Dedifferentiated amniotic fluid mesenchymal stem cell (primary cell): ENCODE data around the gene DLG5.
A peak's percentile ranks its signal among the peaks of the same experiment; 100 is the strongest.

ENCODE experiments used
- DNase-seq: peaks from one replicate; pipeline ENCODE4 v3.0.0-alpha.2; 2016; ENCODE audit errors: extremely low spot score

Gene DLG5

GRCh38 chr10:77949167-77949566, 22.6 kb upstream of the DLG5 start:
- DNase-seq = no peak

DNA sequence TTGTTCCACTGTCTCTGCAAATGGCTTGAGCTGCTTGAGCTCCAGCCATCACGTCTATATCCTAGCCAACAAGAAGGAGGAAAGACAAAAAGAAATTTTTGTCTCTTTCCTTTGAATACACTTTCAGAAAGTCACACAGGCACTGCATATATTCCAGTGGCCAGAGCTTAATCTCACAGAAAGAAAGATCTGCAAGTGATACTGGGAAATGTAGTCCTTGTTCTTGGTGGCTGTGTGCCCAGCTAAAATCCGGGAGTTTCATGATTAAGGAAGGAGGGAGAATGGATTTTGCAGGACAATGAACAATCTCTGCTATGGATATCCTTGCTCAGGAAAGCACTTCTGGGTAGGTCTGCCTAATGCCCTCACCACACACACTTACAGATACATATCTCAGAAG, 19.5 kb upstream of the DLG5 start:
- no peak for DNase-seq

DNA sequence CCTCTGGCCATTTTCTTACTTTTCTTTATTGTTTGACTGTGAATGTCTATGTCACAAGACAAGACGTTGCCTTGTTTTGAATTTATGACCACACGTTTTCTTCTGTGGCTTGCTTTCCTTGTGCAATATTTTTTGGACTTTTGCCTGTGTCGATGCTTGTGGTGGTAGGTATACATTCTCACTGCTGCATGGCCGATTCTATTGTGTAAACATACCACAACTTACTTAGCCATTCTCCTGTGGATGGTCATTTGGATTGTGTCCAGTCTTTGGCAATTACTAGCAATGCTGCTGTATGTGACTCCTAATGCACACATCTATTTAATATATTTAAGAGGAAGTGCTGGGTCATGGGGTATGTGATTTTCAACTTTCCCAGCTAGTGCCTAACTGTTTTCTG, 18.0 kb upstream of the DLG5 start:
- DNase-seq = no peak

DNA sequence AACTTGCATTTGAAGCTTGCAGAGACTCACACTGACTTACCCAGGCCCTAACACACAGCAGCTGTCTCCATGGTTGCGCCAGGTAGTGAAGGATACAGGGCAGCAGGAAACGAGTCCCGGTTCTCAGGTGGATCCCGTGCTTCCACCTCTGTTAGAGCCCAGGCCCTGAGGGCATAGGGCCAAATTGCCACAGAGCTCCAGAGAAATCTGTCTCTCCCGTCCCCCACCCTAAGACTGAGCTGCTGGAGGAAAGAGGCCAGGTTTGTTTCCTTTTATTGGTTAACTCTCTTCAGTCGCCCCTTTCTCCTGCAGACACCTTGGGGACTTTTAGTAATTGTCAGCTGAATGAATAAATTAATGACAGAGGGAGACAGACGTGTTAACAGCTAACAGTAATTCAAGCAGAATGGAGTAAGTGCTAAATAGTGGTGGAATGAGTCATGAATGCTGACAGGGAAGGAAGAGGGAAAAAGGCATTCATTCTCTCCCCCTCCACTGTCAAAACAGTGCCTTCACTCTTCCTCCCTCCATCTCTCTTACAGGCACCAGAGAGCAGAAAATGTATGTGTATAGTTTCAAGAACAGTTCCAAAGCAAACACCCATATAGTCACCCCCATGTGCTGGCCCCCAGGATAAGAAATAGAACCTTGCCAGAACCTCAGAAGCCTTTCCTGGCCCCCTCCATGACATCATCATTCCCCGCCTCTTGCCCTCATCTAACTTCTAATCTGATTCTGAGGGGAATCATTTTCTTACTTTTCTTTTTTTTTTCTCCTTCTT, 16.8 kb upstream of the DLG5 start:
- DNase-seq = no peak

- DNase-seq = no peak
Observed at GRCh38 chr10:77941790-77942189, 15.2 kb upstream of the DLG5 start.

DNA sequence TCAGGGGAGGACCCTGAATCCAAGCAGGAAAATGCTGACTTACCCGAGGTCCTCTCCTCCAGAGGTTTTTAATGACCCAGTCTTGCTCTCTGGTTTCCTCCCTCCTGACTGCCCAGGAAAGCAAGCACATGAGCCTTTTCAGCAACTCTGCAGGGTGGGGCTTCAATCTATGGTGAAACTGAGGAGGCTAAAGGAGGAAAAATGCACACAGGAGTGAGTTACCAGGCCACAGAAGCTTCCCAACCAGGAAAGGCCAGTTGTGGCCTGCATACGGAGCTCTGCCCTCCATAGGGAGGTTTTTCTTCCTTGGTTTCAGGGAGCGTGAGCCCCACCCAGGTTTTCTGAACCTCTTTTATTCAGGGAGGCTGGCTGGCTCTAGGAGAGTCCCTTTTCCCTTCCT, 14.1 kb upstream of the DLG5 start:
- no peak for DNase-seq

GRCh38 chr10:77940225-77940624, 13.7 kb upstream of the DLG5 start:
- DNase-seq = no peak

DNA sequence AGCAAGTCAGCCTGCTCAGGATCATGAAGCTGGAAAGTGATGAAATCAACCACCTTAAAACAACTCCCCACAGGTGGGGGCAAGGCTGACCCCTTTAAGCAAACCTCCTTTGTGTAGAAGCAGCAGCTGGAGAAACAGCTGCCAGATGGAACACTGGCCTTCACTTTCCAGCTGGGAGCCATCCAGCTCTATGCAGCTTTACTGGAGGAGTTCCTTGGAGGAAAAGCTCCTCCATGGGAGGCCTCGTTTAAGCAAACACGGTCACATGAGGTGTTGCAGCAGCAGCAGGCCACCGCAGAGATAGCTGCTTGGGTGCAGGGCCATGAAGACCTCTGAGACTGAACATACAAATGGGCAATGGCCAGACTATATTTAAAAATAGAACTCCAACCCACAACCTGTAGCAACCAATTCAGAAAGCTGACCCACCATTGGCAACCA, 13.0 kb upstream of the DLG5 start:
- no peak for DNase-seq

DNA sequence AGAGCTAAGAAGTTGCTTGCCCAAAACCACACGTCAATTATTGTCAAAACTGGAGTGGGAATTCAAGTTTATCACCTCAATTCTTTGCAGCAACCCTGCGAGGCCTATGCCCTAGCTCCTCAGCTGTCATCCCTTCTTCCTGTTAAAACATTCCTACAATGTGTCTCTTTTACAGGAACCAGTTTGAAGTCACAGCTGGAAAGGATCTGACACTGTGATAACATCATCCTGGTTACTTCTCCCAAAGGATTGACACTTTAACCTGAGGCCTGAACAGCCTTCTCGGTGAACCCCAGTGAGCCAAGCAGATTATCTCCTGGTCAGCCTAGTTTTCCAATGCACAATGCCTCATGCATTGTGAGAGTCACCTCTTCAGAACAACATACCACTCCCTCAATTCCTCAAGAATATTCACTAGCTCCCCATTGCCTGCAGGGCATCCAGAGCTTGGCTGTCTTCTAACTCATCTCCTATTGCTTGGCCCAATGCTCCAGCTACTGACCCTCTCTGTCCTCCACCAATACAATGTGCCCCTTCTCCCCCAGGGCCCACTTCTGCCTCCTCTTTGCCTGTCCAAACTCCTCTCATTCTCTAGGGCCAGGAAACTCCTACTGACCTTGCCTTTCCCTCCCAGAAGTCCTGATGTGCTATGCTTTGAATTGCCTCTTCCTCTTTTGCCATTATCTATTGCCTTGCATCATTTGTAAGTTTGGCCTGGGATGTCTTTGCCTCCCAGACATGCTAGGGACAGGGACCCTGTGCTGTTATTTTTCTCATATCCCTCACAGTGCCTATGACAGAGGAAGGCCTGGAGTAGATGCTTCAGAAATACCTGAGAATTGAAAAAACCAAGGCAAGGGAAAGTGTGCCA, 10.4 kb upstream of the DLG5 start:
- DNase-seq = no peak

- no peak for DNase-seq
Observed at GRCh38 chr10:77932016-77932715, 5.6 kb upstream of the DLG5 start.

DNA sequence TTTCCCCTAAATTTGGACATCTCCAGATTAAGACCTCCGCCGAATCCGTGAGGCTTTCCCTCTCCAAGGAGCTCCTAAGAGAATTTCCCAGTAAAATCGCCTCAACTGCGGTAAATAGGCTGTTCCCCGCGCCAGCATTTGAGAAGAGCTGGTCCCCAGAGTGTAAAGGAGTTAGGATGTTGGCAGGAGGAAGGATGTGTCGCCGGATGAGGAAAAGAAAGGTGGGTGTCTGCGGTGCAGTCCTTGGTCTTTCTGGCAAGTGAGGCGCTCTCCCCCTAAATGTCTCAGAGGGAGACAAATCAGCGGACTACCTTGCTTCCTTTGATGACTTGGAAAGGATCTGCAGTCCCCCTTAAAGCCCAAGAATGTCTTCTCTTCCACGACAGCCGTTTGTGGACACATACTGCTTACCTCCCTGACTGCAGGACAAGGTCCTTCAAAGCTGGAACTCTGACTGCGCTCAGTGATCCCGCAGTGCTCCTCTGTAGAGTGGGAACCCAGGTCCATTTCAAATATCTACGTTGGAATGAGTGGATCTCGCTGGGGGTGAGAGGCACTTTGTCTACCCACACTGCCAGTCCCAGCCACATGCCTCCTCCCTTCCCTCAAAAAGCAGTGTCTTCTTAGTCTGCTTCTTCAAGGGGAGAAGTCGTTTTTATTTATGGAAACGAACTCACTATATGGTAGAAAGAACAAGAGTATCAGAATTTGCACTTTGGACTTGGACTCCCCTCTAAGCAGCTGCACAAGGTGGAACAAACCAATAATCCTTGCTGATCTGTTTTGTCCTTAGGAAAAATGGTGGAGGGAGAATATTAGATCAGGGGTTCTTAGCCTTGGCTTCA, 1.1 kb upstream of the DLG5 start:
- no peak for DNase-seq

GRCh38 chr10:77925795-77926565, 575 bp downstream of the DLG5 start:
- DNase-seq = no peak

DNA sequence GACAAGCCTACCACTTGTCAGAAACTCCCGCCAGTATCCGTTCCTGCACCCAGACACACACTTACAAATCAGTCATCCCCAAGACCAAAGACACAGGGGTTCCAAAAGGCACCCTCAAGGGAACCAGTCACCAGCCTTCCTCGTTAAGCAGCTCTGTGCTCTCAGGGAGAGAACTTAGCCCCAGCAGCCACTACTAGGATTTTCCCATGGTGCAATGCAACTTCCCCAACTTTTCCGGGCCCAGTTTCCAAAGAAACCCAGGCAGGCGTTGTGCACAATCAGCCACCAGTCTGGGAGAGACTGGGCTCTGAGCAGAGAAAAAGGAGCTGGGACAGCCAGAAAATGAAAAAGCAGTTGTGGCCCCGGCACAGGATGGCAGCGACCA, 1.2 kb downstream of the DLG5 start:
- DNase-seq = peak; percentile 31

DNA sequence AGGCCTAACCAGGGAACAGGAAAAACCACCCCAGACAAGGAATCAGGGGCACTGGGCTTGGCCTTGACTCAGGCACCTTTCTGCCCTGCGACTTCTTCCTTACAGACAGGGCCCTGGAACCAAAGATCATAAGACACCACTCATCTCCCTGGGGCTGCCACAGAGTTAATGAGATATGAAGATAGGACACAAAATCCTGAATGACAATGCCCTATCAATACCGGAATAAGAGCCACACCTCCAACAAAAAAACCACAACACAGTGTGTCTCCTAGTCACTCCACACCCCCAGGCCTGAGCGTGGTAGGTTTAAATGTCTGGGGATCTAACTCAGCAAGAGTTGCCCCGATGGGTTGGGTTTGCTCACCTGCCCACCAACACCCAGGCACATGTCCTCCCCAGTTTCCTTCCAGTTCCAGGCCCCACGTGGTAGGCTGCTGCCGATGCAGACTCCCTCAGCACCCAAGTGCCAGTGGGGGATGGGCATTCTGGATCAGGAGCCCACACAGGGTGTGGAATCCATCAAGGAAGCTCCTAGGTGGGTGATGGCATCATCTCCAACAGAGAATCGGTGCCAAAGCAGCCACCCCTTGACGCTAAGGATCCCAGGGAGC, 3.9 kb downstream of the DLG5 start:
- DNase-seq = no peak

GRCh38 chr10:77922055-77922454, 4.5 kb downstream of the DLG5 start:
- DNase-seq = no peak

- no peak for DNase-seq
Observed at GRCh38 chr10:77921395-77921794, 5.2 kb downstream of the DLG5 start.

DNA sequence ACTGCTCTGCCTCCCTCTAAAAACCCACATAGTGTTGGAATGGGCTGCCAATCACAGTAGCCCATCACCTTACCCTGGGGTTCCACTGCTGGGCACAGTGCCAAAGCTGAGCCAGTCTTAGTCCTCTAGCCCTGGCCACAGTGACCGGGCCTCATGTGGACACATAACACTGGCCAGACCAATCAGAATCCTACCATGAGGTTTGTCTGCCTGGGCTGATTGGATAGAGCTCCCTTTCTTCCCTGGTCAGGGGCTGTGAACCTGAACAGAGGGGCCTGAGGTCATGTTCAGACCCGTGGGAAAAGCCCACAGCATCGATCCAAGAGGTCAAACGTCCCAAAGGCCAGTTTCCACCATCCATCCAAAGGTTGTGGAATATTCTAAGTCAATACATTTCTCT, 6.1 kb downstream of the DLG5 start:
- DNase-seq = no peak

DNA sequence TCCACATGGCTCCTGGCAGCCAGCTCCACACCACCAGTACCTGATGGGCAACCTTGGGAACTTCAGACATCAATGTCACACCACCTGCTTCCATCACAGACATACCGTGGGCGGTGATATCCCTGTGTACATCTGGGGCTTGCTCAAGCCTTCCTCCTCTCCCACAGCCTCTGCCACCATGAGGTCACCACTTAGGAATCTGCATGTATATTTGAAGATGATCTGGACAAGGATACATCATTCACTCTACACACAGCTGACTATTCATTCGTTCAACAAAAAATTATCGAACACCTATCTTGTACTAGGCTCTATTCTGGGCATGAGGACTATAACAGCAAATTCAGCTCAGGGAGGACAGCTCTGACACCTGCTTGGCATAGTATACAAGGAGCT, 6.8 kb downstream of the DLG5 start:
- no peak for DNase-seq

DNA sequence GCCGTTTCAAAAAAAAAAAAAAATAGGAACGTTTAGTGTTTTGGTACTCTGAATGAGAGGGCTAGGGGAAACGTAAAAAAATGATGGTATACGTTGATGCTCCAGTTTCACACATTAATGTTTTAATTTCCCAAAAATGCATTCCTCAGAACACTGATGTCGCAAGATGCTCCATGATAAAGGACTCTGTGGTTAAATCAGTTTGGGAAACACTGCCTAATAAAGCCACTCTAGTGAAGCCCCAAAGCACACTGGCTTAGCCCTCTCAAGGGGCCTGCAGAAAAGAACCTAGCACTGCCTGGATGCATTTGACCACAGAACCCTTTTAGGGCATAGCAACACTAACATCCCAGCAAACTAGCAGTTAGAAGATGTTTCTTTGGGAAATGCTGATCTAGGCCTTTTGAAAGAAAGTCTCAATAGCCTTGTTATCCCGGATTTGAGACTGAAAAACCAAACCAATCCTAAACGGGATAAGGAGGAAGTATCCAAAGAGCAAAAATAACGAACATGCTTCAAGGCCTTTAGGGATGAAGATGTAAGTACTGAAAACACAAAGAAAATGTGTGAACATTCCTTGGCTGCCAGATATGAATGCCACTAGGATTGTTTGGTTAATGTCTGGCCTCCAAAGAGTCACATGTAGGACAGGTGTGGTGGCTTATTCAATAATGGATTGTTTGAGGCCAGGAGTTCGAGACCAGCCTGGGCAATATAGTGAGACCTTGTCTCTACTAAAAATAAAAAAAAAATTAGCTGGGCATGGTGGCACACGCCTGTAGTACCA, 11.0 kb downstream of the DLG5 start:
- no peak for DNase-seq

GRCh38 chr10:77913090-77913489, 13.5 kb downstream of the DLG5 start:
- no peak for DNase-seq
